Esophagus squamous epithelium (tissue), 4 donors: ENCODE results near the gene TM9SF2.

Experiments used
- POLR2A ChIP-seq, 4 donors: fragments of 450-650 bp; IDR thresholded peaks; one replicate each; pipeline ENCODE4 v1.6.1; 2017; ENCODE audit warnings: antibody characterized with exemption in 4 of 4, mild to moderate bottlenecking in 4 of 4, moderate library complexity in 3 of 4
- TF ChIP-seq, protein P1 (sequence below), 6 experiments: fragments of 450-650 bp in 4 of 6; fragments of 200-600 bp in 2 of 6; sonication (generic) in 2 of 6; IDR thresholded peaks; one replicate each; pipeline ENCODE4 v1.5.1; 2016 to 2019; ENCODE audit warnings: antibody characterized with exemption in 6 of 6, mild to moderate bottlenecking in 4 of 6, moderate library complexity in 4 of 6

DNA sequence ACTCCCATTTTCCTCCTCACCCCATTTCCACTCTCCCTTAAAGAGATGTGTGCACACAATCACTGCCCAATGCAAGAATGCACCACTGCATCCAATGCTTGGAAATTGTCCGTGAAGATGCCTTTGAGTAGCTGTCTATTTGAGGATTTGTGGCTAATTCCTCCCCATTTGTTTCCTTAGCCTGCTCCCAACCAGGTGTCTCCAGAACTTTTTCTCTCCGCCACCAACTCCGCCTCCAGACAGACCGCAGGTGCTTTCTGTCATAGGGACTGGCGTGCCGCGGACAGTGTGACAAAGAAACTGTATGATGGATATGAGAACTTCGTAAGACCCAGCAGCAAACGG is 461 bp upstream of the TM9SF2 start:
- TF ChIP-seq, protein P1, sequence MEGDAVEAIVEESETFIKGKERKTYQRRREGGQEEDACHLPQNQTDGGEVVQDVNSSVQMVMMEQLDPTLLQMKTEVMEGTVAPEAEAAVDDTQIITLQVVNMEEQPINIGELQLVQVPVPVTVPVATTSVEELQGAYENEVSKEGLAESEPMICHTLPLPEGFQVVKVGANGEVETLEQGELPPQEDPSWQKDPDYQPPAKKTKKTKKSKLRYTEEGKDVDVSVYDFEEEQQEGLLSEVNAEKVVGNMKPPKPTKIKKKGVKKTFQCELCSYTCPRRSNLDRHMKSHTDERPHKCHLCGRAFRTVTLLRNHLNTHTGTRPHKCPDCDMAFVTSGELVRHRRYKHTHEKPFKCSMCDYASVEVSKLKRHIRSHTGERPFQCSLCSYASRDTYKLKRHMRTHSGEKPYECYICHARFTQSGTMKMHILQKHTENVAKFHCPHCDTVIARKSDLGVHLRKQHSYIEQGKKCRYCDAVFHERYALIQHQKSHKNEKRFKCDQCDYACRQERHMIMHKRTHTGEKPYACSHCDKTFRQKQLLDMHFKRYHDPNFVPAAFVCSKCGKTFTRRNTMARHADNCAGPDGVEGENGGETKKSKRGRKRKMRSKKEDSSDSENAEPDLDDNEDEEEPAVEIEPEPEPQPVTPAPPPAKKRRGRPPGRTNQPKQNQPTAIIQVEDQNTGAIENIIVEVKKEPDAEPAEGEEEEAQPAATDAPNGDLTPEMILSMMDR (IDR thresholded peaks at IDR 0.05), result no peak
- no peak for TF ChIP-seq POLR2A (IDR thresholded peaks at IDR 0.05)
